ENCODE data around the gene CCL20.

The CCL20 gene

GRCh38 chr2:227822416-227823003 lies 8.9 kb downstream of the CCL20 start:
- no peaks in the 10 kb centered on the region for H3K79me2 ChIP-seq (ENCODE audit: control insufficient read depth, low read length)
- no peaks in the 10 kb centered on the region for H3F3A ChIP-seq (ENCODE audit: control insufficient read depth, insufficient read depth)
- H3K27ac ChIP-seq (ENCODE audit: low read depth, low read length), result no peak overlapping the region
- H3K9me3 ChIP-seq (ENCODE audit: control insufficient read depth, insufficient read depth, low read length), result no peaks in the 10 kb centered on the region
- no peak overlapping the region for H3K4me2 ChIP-seq (ENCODE audit: low read length)
- no peaks in the 10 kb centered on the region for H3K36me3 ChIP-seq (ENCODE audit: control insufficient read depth, low read length)
- no peaks in the 10 kb centered on the region for H3K27me3 ChIP-seq (ENCODE audit: control insufficient read depth, low read length)
- no peaks in the 10 kb centered on the region for H4K20me1 ChIP-seq (ENCODE audit: control insufficient read depth, insufficient read depth, low read depth, low read length)
- no peaks in the 10 kb centered on the region for H3K4me1 ChIP-seq (ENCODE audit: control insufficient read depth, low read length)
- TF ChIP-seq EZH2phosphoT487 (IDR thresholded peaks at IDR 0.05; ENCODE audit: borderline replicate concordance, low read length), result no peak
- no peak for TF ChIP-seq CTCF (IDR thresholded peaks at IDR 0.05; ENCODE audit: low read depth, low read length, poor library complexity, severe bottlenecking)
- H3K9me2 ChIP-seq (replicated peaks; ENCODE audit: control insufficient read depth, low read length), result no peaks in the 10 kb centered on the region
- H3K4me3 ChIP-seq (ENCODE audit: low read length), result no peak overlapping the region

DNA sequence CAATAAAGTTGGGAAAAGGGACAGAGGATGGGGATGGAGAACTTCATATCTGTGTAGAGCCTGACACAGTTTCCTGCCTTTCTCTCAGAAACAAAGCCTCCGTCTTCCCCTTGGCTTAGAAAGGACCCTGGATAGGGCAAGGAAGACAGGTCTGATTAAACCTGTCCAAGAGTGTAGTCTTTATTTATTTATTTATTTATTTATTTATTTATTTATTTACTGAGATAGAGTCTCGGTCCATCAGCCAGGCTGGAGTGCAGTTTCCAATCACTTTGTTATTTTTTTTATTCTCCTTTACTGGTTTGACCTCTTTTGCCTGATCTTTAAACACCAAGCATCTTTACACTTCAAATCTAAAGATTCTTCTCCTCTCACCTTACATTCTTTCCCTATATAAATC lies 10.3 kb downstream of the CCL20 start:
- no peaks in the 10 kb centered on the region for H3K4me1 ChIP-seq (ENCODE audit: control insufficient read depth, low read length)
- no peak overlapping the region for H3K27ac ChIP-seq (ENCODE audit: low read depth, low read length)
- H4K20me1 ChIP-seq (ENCODE audit: control insufficient read depth, insufficient read depth, low read depth, low read length), result no peaks in the 10 kb centered on the region
- H3K4me3 ChIP-seq (ENCODE audit: low read length), result no peak overlapping the region
- H3K9me3 ChIP-seq (ENCODE audit: control insufficient read depth, insufficient read depth, low read length), result no peaks in the 10 kb centered on the region
- TF ChIP-seq CTCF (IDR thresholded peaks at IDR 0.05; ENCODE audit: low read depth, low read length, poor library complexity, severe bottlenecking) (no peak), EZH2phosphoT487 (IDR thresholded peaks at IDR 0.05; ENCODE audit: borderline replicate concordance, low read length) (no peak)
- no peaks in the 10 kb centered on the region for H3K27me3 ChIP-seq (ENCODE audit: control insufficient read depth, low read length)
- H3K9me2 ChIP-seq (replicated peaks; ENCODE audit: control insufficient read depth, low read length), result no peaks in the 10 kb centered on the region
- H3K4me2 ChIP-seq (ENCODE audit: low read length), result no peak overlapping the region
- no peaks in the 10 kb centered on the region for H3K79me2 ChIP-seq (ENCODE audit: control insufficient read depth, low read length)
- H3K36me3 ChIP-seq (ENCODE audit: control insufficient read depth, low read length), result no peaks in the 10 kb centered on the region
- no peaks in the 10 kb centered on the region for H3F3A ChIP-seq (ENCODE audit: control insufficient read depth, insufficient read depth)

DNA sequence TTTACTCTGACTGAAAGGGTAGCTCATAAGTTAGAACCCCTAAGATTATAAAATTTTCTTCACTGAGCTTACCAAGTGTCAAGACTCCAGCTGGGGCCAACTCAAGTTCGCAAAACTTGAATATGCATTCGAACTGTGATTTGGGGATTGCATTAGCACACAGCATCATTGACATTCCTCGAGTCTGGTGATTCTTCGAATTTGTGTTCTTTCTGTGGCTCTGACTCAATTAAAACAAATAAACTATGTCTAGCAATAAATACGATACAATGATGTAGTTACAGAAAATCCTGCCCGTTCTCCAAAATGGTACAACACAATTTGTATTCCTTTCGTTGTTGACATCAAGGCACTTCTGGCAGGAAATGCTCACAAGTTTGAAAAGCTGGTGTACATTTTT lies 11.1 kb downstream of the CCL20 start:
- Histone ChIP-seq H3K9me2 (replicated peaks; ENCODE audit: control insufficient read depth, low read length) (no peaks in the 10 kb centered on the region), H3K4me2 (ENCODE audit: low read length) (no peak overlapping the region), H3K4me3 (ENCODE audit: low read length) (no peak overlapping the region), H3K79me2 (ENCODE audit: control insufficient read depth, low read length) (no peaks in the 10 kb centered on the region), H3K27ac (ENCODE audit: low read depth, low read length) (no peak overlapping the region), H3K9me3 (ENCODE audit: control insufficient read depth, insufficient read depth, low read length) (no peaks in the 10 kb centered on the region), H4K20me1 (ENCODE audit: control insufficient read depth, insufficient read depth, low read depth, low read length) (no peaks in the 10 kb centered on the region), H3K36me3 (ENCODE audit: control insufficient read depth, low read length) (no peaks in the 10 kb centered on the region), H3K4me1 (ENCODE audit: control insufficient read depth, low read length) (no peaks in the 10 kb centered on the region), H3F3A (ENCODE audit: control insufficient read depth, insufficient read depth) (no peaks in the 10 kb centered on the region), H3K27me3 (ENCODE audit: control insufficient read depth, low read length) (no peaks in the 10 kb centered on the region)
- TF ChIP-seq EZH2phosphoT487 (IDR thresholded peaks at IDR 0.05; ENCODE audit: borderline replicate concordance, low read length), result no peak
- no peak for TF ChIP-seq CTCF (IDR thresholded peaks at IDR 0.05; ENCODE audit: low read depth, low read length, poor library complexity, severe bottlenecking)

All from DOHH2 (cell line).